SK-N-SH treated with all-trans-retinoic acid at 6 μM for 48 hours (cell line): ENCODE data around the gene CALCB.
"Not testable (repeated sequence)": the region's sequence is repeated elsewhere in the genome, so short reads cannot be mapped to it uniquely, and the experiment has no call there.

Source experiments
- ATAC-seq: fragments of 200-7000 bp; cut with Tn5 transposase; 3 replicates; pipeline ENCODE4 v1.9.1; 2020; ENCODE audit warnings: mild to moderate bottlenecking, moderate library complexity
- ARNTL ChIP-seq: fragments of 450-650 bp; formaldehyde crosslinking; IDR thresholded peaks from 2 replicates; pipeline ENCODE4 v1.5.0; 2020; ENCODE audit warnings: low read depth, mild to moderate bottlenecking, moderate library complexity, borderline replicate concordance
- CSDC2 ChIP-seq: fragments of 250-450 bp; sonication (Bioruptor Pico); IDR thresholded peaks from 2 replicates; pipeline ENCODE4 v1.5.0; 2020; ENCODE audit warnings: mild to moderate bottlenecking, moderate library complexity
- GLIS3 ChIP-seq: fragments of 250-450 bp; sonication (Bioruptor Pico); IDR thresholded peaks from 2 replicates; pipeline ENCODE4 v1.5.0; 2020; ENCODE audit warnings: mild to moderate bottlenecking, moderate library complexity
- ISL1 ChIP-seq: fragments of 250-450 bp; sonication (Bioruptor Pico); IDR thresholded peaks from 2 replicates; pipeline ENCODE4 v2.1.2; 2022; ENCODE audit warnings: mild to moderate bottlenecking, moderate library complexity
- OSR1 ChIP-seq: fragments of 250-450 bp; sonication (Bioruptor Pico); IDR thresholded peaks from 2 replicates; pipeline ENCODE4 v1.8.0; 2022; ENCODE audit warnings: moderate library complexity, mild to moderate bottlenecking, inconsistent platforms
- POU6F1 ChIP-seq: fragments of 250-450 bp; sonication (Bioruptor Pico); IDR thresholded peaks from 2 replicates; pipeline ENCODE4 v1.8.0; 2021; ENCODE audit warnings: low read depth, mild to moderate bottlenecking, moderate library complexity, borderline replicate concordance
- PPARA ChIP-seq: fragments of 250-450 bp; sonication (Bioruptor Pico); IDR thresholded peaks from 2 replicates; pipeline ENCODE4 v1.5.0; 2020; ENCODE audit warnings: mild to moderate bottlenecking, borderline replicate concordance
- RARB ChIP-seq: fragments of 250-450 bp; sonication (Bioruptor Pico); IDR thresholded peaks from 2 replicates; pipeline ENCODE4 v1.8.0; 2021; ENCODE audit warnings: mild to moderate bottlenecking, moderate library complexity
- SNAI2 ChIP-seq: fragments of 250-450 bp; sonication (Bioruptor Pico); IDR thresholded peaks from 2 replicates; pipeline ENCODE4 v1.5.0; 2020; ENCODE audit warnings: mild to moderate bottlenecking, moderate library complexity
- TCF4 ChIP-seq: fragments of 250-450 bp; sonication (Bioruptor Pico); IDR thresholded peaks from 2 replicates; pipeline ENCODE4 v1.8.0; 2021; ENCODE audit warnings: mild to moderate bottlenecking, moderate library complexity, borderline replicate concordance
- TOX ChIP-seq: fragments of 250-450 bp; sonication (Bioruptor Pico); IDR thresholded peaks from 2 replicates; pipeline ENCODE4 v1.8.0; 2021; ENCODE audit warnings: mild to moderate bottlenecking, moderate library complexity, borderline replicate concordance
- TSHZ2 ChIP-seq: fragments of 250-450 bp; sonication (Bioruptor Pico); IDR thresholded peaks from 2 replicates; pipeline ENCODE4 v1.5.0; 2020; ENCODE audit warnings: mild to moderate bottlenecking, moderate library complexity
- ZC3H10 ChIP-seq: fragments of 250-450 bp; sonication (Bioruptor Pico); IDR thresholded peaks from 2 replicates; pipeline ENCODE4 v1.5.1; 2021; ENCODE audit warnings: mild to moderate bottlenecking, moderate library complexity
- ZFP3 ChIP-seq: fragments of 250-450 bp; sonication (Bioruptor Pico); IDR thresholded peaks from 2 replicates; pipeline ENCODE4 v1.5.0; 2020; ENCODE audit warnings: mild to moderate bottlenecking, moderate library complexity
- ZFP30 ChIP-seq: fragments of 450-650 bp; formaldehyde crosslinking; IDR thresholded peaks from 2 replicates; pipeline ENCODE4 v1.5.0; 2022; ENCODE audit warnings: mild to moderate bottlenecking, moderate library complexity
- ZNF565 ChIP-seq: fragments of 450-650 bp; formaldehyde crosslinking; conservative IDR thresholded peaks from 2 replicates; pipeline ENCODE4 v1.5.0; 2020; ENCODE audit warnings: low read depth, mild to moderate bottlenecking, moderate library complexity
- ZNF8 ChIP-seq: fragments of 450-650 bp; formaldehyde crosslinking; IDR thresholded peaks from 2 replicates; pipeline ENCODE4 v1.5.0; 2020; ENCODE audit warnings: mild to moderate bottlenecking, moderate library complexity
- TF ChIP-seq, protein P1 (sequence below): fragments of 250-450 bp; sonication (Bioruptor Pico); IDR thresholded peaks from 2 replicates; pipeline ENCODE4 v1.5.1; 2021; ENCODE audit warnings: mild to moderate bottlenecking, moderate library complexity
- TF ChIP-seq, protein P2 (sequence below): fragments of 250-450 bp; sonication (Bioruptor Pico); IDR thresholded peaks from 2 replicates; pipeline ENCODE4 v1.5.1; 2020; ENCODE audit warnings: low read depth, mild to moderate bottlenecking, moderate library complexity
- TF ChIP-seq, protein P3 (sequence below): fragments of 250-450 bp; sonication (Bioruptor Pico); IDR thresholded peaks from 2 replicates; pipeline ENCODE4 v1.8.0; 2020; ENCODE audit warnings: mild to moderate bottlenecking, moderate library complexity, borderline replicate concordance

CALCB gene

GRCh38 chr11:15027956-15028355 lies 45.4 kb upstream of the CALCB start (continued):
- TF ChIP-seq POU6F1 (CRISPR knock-in tag), result no peak
- TF ChIP-seq OSR1 (CRISPR knock-in tag), result no peak
- TF ChIP-seq ZNF565 (CRISPR knock-in tag), result no peak
- TF ChIP-seq CSDC2, result no peak
- TF ChIP-seq, protein P1, sequence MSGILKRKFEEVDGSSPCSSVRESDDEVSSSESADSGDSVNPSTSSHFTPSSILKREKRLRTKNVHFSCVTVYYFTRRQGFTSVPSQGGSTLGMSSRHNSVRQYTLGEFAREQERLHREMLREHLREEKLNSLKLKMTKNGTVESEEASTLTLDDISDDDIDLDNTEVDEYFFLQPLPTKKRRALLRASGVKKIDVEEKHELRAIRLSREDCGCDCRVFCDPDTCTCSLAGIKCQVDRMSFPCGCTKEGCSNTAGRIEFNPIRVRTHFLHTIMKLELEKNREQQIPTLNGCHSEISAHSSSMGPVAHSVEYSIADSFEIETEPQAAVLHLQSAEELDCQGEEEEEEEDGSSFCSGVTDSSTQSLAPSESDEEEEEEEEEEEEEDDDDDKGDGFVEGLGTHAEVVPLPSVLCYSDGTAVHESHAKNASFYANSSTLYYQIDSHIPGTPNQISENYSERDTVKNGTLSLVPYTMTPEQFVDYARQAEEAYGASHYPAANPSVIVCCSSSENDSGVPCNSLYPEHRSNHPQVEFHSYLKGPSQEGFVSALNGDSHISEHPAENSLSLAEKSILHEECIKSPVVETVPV (CRISPR knock-in tag), result no peak
- TF ChIP-seq TCF4, result no peak

DNA sequence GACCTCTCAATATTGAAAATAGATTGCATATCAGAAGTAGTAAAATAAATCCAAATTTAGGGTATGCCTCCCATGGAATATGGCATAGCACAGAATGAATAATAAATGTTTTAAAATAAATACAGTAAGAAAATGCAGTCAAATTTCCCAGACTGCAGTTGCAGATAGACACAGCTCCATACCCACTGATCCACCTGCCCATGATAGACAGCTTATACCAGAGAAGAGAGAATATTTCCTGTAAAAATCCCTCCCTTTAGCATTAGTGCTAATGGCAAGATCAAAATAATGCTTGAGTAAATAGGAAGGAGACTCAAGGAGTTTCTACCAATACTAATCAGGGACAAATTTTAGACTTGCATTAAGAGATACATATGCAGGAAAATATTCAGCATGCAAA lies 45.0 kb upstream of the CALCB start:
- ATAC-seq, result no peak
- TF ChIP-seq ZFP3 (no peak), TOX (CRISPR knock-in tag) (no peak), TCF4 (no peak), GLIS3 (no peak), ZNF8 (CRISPR knock-in tag) (no peak), ZNF565 (CRISPR knock-in tag) (no peak), CSDC2 (no peak), ARNTL (CRISPR knock-in tag) (no peak), ZC3H10 (CRISPR knock-in tag) (no peak), PPARA (CRISPR knock-in tag) (no peak), SNAI2 (CRISPR knock-in tag) (no peak)
- TF ChIP-seq, protein P2, sequence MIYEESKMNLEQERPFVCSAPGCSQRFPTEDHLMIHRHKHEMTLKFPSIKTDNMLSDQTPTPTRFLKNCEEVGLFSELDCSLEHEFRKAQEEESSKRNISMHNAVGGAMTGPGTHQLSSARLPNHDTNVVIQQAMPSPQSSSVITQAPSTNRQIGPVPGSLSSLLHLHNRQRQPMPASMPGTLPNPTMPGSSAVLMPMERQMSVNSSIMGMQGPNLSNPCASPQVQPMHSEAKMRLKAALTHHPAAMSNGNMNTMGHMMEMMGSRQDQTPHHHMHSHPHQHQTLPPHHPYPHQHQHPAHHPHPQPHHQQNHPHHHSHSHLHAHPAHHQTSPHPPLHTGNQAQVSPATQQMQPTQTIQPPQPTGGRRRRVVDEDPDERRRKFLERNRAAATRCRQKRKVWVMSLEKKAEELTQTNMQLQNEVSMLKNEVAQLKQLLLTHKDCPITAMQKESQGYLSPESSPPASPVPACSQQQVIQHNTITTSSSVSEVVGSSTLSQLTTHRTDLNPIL, result no peak

DNA sequence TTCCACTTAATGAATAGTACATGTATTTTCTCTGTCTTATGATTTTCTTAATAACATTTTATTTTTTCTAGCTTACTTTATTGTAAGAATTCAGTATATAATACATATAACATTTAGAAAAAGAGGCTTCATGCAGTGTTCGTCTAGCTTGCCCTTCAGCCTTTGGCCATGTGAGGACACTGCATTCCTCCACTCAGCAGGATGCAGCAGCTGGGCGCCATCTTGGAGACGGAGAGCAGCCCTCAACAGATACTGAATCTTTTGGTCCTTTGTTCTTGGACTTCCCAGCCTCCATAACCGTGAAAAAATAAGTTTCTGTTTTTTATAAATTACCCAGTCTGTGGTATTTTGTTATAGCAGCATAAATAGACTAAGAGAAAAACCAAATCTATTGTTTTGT lies 41.4 kb upstream of the CALCB start:
- not testable (repeated sequence) for ATAC-seq

- ATAC-seq, result no peak
- no peak for TF ChIP-seq ZC3H10 (CRISPR knock-in tag)
Measured at GRCh38 chr11:15034687-15035267, 38.6 kb upstream of the CALCB start.

- TF ChIP-seq ZC3H10 (CRISPR knock-in tag), result no peak
- no peak for TF ChIP-seq GLIS3
- no peak for TF ChIP-seq ZFP30 (CRISPR knock-in tag)
- TF ChIP-seq PPARA (CRISPR knock-in tag), result no peak
- no peak for TF ChIP-seq ARNTL (CRISPR knock-in tag)
- no peak for TF ChIP-seq ISL1
- TF ChIP-seq RARB, result no peak
- no peak for TF ChIP-seq SNAI2 (CRISPR knock-in tag)
- no peak for TF ChIP-seq POU6F1 (CRISPR knock-in tag)
- TF ChIP-seq OSR1 (CRISPR knock-in tag), result no peak
- no peak for TF ChIP-seq CSDC2
- TF ChIP-seq ZNF565 (CRISPR knock-in tag), result no peak
- TF ChIP-seq TSHZ2 (CRISPR knock-in tag), result no peak
- TF ChIP-seq, protein P3, sequence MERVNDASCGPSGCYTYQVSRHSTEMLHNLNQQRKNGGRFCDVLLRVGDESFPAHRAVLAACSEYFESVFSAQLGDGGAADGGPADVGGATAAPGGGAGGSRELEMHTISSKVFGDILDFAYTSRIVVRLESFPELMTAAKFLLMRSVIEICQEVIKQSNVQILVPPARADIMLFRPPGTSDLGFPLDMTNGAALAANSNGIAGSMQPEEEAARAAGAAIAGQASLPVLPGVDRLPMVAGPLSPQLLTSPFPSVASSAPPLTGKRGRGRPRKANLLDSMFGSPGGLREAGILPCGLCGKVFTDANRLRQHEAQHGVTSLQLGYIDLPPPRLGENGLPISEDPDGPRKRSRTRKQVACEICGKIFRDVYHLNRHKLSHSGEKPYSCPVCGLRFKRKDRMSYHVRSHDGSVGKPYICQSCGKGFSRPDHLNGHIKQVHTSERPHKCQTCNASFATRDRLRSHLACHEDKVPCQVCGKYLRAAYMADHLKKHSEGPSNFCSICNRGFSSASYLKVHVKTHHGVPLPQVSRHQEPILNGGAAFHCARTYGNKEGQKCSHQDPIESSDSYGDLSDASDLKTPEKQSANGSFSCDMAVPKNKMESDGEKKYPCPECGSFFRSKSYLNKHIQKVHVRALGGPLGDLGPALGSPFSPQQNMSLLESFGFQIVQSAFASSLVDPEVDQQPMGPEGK, result no peak
- no peak for ATAC-seq
Measured at GRCh38 chr11:15035283-15035682, 38.1 kb upstream of the CALCB start.
